MCF 10A (cell line): ENCODE results near the gene RNPS1. TPM values are rescaled to one million over a fixed set of nuclear protein-coding genes. Genes with fewer than 3 reads are reported as not detected.

ENCODE experiments used
- BruUV-seq: library from RNA; stranded (reverse); fragments of 400-500 nt; replicated peaks from 2 replicates; lab custom pipeline; 2021; lab: Mats Ljungman, UMichigan
- CTCF ChIA-PET: fragments of 300-600 bp; sonication (Branson Sonifier 250); formaldehyde crosslinking; extraction: SDS; loops from one replicate; lab custom pipeline; 2021; ENCODE audit warnings: antibody characterized with exemption, inconsistent platforms; lab: Yijun Ruan, JAX
- POLR2A ChIA-PET: fragments of 300-600, 350-650 bp; sonication (Branson Sonifier 250); formaldehyde crosslinking; extraction: SDS; loops from one replicate; lab custom pipeline; 2020; ENCODE audit warnings: antibody characterized with exemption, inconsistent platforms; lab: Yijun Ruan, JAX
- DNase-seq: peaks from one replicate; pipeline ENCODE4 v3.0.0-alpha.2; 2018; ENCODE audit not compliant: unreplicated experiment
- H3K27ac Mint-ChIP-seq: one replicate; pipeline ENCODE4 v1.8.0; 2022; ENCODE audit warnings: mild to moderate bottlenecking, low read depth, mixed read lengths; ENCODE audit not compliant: unreplicated experiment
- H3K27me3 Mint-ChIP-seq: one replicate; pipeline ENCODE4 v1.8.0; 2022; ENCODE audit warnings: mixed read lengths; ENCODE audit not compliant: insufficient read depth, unreplicated experiment
- H3K36me3 Mint-ChIP-seq: one replicate; pipeline ENCODE4 v1.8.0; 2022; ENCODE audit warnings: mild to moderate bottlenecking, moderate library complexity, mixed read lengths; ENCODE audit not compliant: insufficient read depth, unreplicated experiment
- H3K4me1 Mint-ChIP-seq: one replicate; pipeline ENCODE4 v1.8.0; 2022; ENCODE audit warnings: mixed read lengths; ENCODE audit not compliant: insufficient read depth, unreplicated experiment
- H3K4me3 Mint-ChIP-seq: one replicate; pipeline ENCODE4 v1.8.0; 2022; ENCODE audit warnings: mild to moderate bottlenecking, moderate library complexity, mixed read lengths; ENCODE audit not compliant: unreplicated experiment
- H3K9me3 Mint-ChIP-seq: one replicate; pipeline ENCODE4 v1.8.0; 2022; ENCODE audit warnings: mixed read lengths; ENCODE audit not compliant: unreplicated experiment
- intact Hi-C: fragments of 100-400 bp; cut with micrococcal nuclease; formaldehyde crosslinking; loops from 2 replicates; pipeline ENCODE4 v1.14.1; 2022
- total RNA-seq: library from RNA; stranded (reverse); gene quantifications from 2 replicates; pipeline ENCODE4 v1.2.3, GENCODE V29; 2022
- TF ChIP-seq, protein P1 (sequence below): fragments of 200-600 bp; IDR thresholded peaks from one replicate; pipeline ENCODE4 v1.8.0; 2022; ENCODE audit warnings: antibody characterized with exemption, mild to moderate bottlenecking; ENCODE audit not compliant: unreplicated experiment

The RNPS1 gene
- total RNA-seq, 1 experiment from 2014 or later: 245 TPM

- H3K27me3 Mint-ChIP-seq: peaks cover 23% of the 10 kb centered on the region
- BruUV-seq: no TSS peak
- H3K4me1 Mint-ChIP-seq: no peaks in the 10 kb centered on the region
- H3K4me3 Mint-ChIP-seq: no peak overlapping the region
- no peak for DNase-seq
- peaks cover 6% of the 10 kb centered on the region for H3K36me3 Mint-ChIP-seq
- POLR2A ChIA-PET: no interaction called here
- intact Hi-C loops: no loop called here
- H3K9me3 Mint-ChIP-seq: no peaks in the 10 kb centered on the region
- TF ChIP-seq, protein P1, sequence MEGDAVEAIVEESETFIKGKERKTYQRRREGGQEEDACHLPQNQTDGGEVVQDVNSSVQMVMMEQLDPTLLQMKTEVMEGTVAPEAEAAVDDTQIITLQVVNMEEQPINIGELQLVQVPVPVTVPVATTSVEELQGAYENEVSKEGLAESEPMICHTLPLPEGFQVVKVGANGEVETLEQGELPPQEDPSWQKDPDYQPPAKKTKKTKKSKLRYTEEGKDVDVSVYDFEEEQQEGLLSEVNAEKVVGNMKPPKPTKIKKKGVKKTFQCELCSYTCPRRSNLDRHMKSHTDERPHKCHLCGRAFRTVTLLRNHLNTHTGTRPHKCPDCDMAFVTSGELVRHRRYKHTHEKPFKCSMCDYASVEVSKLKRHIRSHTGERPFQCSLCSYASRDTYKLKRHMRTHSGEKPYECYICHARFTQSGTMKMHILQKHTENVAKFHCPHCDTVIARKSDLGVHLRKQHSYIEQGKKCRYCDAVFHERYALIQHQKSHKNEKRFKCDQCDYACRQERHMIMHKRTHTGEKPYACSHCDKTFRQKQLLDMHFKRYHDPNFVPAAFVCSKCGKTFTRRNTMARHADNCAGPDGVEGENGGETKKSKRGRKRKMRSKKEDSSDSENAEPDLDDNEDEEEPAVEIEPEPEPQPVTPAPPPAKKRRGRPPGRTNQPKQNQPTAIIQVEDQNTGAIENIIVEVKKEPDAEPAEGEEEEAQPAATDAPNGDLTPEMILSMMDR: no peak
- no peak overlapping the region for H3K27ac Mint-ChIP-seq
- CTCF ChIA-PET: interaction anchor here (0.6 kb wide), 1 partner anchor 61 kb away, joined by 3 read pairs; the partner anchor contains the start of gene ABCA3
Observed at GRCh38 chr16:2278956-2279800, 11.3 kb upstream of the RNPS1 start.

GRCh38 chr16:2278272-2278608 lies 10.3 kb upstream of the RNPS1 start:
- H3K9me3 Mint-ChIP-seq: no peaks in the 10 kb centered on the region
- DNase-seq: no peak
- ChIA-PET CTCF (no interaction called here), POLR2A (no interaction called here)
- peaks cover 23% of the 10 kb centered on the region for H3K27me3 Mint-ChIP-seq
- intact Hi-C loops: no loop called here
- H3K36me3 Mint-ChIP-seq: peaks cover 6% of the 10 kb centered on the region
- no peak overlapping the region for H3K4me3 Mint-ChIP-seq
- no TSS peak for BruUV-seq
- TF ChIP-seq, protein P1: no peak
- no peak overlapping the region for H3K27ac Mint-ChIP-seq
- no peaks in the 10 kb centered on the region for H3K4me1 Mint-ChIP-seq

GRCh38 chr16:2277466-2278271 lies 9.7 kb upstream of the RNPS1 start:
- ChIA-PET POLR2A (no interaction called here), CTCF (no interaction called here)
- TF ChIP-seq, protein P1: no peak
- H3K27me3 Mint-ChIP-seq: peaks cover 23% of the 10 kb centered on the region
- BruUV-seq: no TSS peak
- H3K9me3 Mint-ChIP-seq: no peaks in the 10 kb centered on the region
- no peak overlapping the region for H3K4me3 Mint-ChIP-seq
- no peak overlapping the region for H3K27ac Mint-ChIP-seq
- peaks cover 6% of the 10 kb centered on the region for H3K36me3 Mint-ChIP-seq
- H3K4me1 Mint-ChIP-seq: no peaks in the 10 kb centered on the region
- intact Hi-C loops: no loop called here
- DNase-seq: no peak
